H1 (cell line): Measurements from ENCODE around the gene ERG28. TPM values are rescaled to one million over a fixed set of nuclear protein-coding genes. Genes with fewer than 3 reads are reported as not detected.

Experiments
- CTCF ChIA-PET: fragments of 300-600 bp; sonication (Branson Sonifier 250); formaldehyde crosslinking; loops from one replicate; lab custom pipeline; 2021; ENCODE audit not compliant: partially characterized antibody; lab: Charles Lee
- POLR2A ChIA-PET: fragments of 300-600 bp; sonication (Branson Sonifier 250); formaldehyde crosslinking; loops from one replicate; lab custom pipeline; 2021; ENCODE audit warnings: inconsistent platforms; ENCODE audit not compliant: partially characterized antibody; lab: Charles Lee
- DNase-seq, 2 experiments: peaks; one replicate each; pipeline versions ENCODE4 v3.0.0 to v3.0.0-alpha.2; 2010 to 2022; ENCODE audit warnings: low spot score in 2 of 2, low read depth in 1 of 2, mixed read lengths in 1 of 2
- FAIRE-seq: peaks from 2 replicates; lab custom pipeline; 2011; peaks lifted over from hg19 to GRCh38; lab: Jason Lieb, UNC
- H2AFZ ChIP-seq: 2 replicates; pipeline ENCODE4 v1.8.1; 2012; ENCODE audit warnings: low read length, inconsistent platforms
- H2AK5ac ChIP-seq: 2 replicates; pipeline ENCODE4 v1.6.1; 2013; ENCODE audit warnings: low read depth, low read length
- H2BK120ac ChIP-seq: replicated peaks from 2 replicates; pipeline ENCODE3; 2013; ENCODE audit warnings: low read depth, low read length, inconsistent platforms
- H2BK12ac ChIP-seq: 2 replicates; pipeline ENCODE4 v1.6.1; 2013; ENCODE audit warnings: low read depth, low read length
- H2BK15ac ChIP-seq: 2 replicates; pipeline ENCODE4 v1.6.1; 2013; ENCODE audit warnings: low read length
- H2BK20ac ChIP-seq: 2 replicates; pipeline ENCODE4 v1.6.1; 2013; ENCODE audit warnings: low read length
- H2BK5ac ChIP-seq: 2 replicates; pipeline ENCODE4 v1.6.1; 2013; ENCODE audit warnings: low read depth, low read length
- H3K14ac ChIP-seq: 2 replicates; pipeline ENCODE4 v1.6.1; 2013; ENCODE audit warnings: inconsistent platforms; ENCODE audit not compliant: insufficient read length
- H3K18ac ChIP-seq: 2 replicates; pipeline ENCODE4 v1.6.1; 2013; ENCODE audit warnings: low read length; ENCODE audit errors: extremely low read depth
- H3K23ac ChIP-seq: 2 replicates; pipeline ENCODE4 v1.6.1; 2013; ENCODE audit warnings: inconsistent platforms; ENCODE audit not compliant: insufficient read length
- H3K23me2 ChIP-seq: 2 replicates; pipeline ENCODE4 v1.6.1; 2013; ENCODE audit warnings: low read depth, low read length
- H3K27ac ChIP-seq: 2 replicates; pipeline ENCODE4 v1.6.1; 2011; ENCODE audit warnings: low read depth, low read length, inconsistent platforms
- H3K27me3 ChIP-seq, 4 experiments: replicated peaks in 1 of 4; 1 replicate in 1 of 4; 2 replicates in 3 of 4; pipeline versions ENCODE4 v1.6.1 to v1.8.1; 2011 to 2013; ENCODE audit warnings: low read length in 3 of 4, mild to moderate bottlenecking in 3 of 4, inconsistent platforms in 2 of 4, mixed read lengths in 2 of 4, moderate library complexity in 1 of 4; ENCODE audit not compliant: control insufficient read depth in 3 of 4, insufficient read depth in 3 of 4; ENCODE audit errors: extremely low read depth in 1 of 4
- H3K36me3 ChIP-seq, 4 experiments: 2 replicates each; pipeline versions ENCODE4 v1.6.1 to v1.8.1; 2011 to 2013; ENCODE audit warnings: mild to moderate bottlenecking in 4 of 4, low read length in 3 of 4, moderate library complexity in 2 of 4, control low read depth in 1 of 4, inconsistent platforms in 1 of 4; ENCODE audit not compliant: insufficient read depth in 4 of 4, control insufficient read depth in 2 of 4
- H3K4ac ChIP-seq: replicated peaks from 2 replicates; pipeline ENCODE3; 2013; ENCODE audit warnings: low read length, low read depth, mixed read lengths, inconsistent platforms; ENCODE audit not compliant: insufficient read length
- H3K4me1 ChIP-seq, 4 experiments: replicated peaks in 1 of 4; 1 replicate in 1 of 4; 2 replicates in 3 of 4; pipeline versions ENCODE4 v1.6.1 to v1.8.1; 2011 to 2013; ENCODE audit warnings: low read length in 3 of 4, inconsistent platforms in 2 of 4, mixed read lengths in 1 of 4; ENCODE audit not compliant: insufficient read depth in 4 of 4, control insufficient read depth in 3 of 4
- H3K4me2 ChIP-seq, 2 experiments: 2 replicates each; pipeline versions ENCODE4 v1.6.1 to v1.8.1; 2011 to 2013; ENCODE audit warnings: low read depth in 2 of 2, low read length in 2 of 2, control low read depth in 1 of 2, inconsistent platforms in 1 of 2, mild to moderate bottlenecking in 1 of 2; ENCODE audit not compliant: insufficient read depth in 1 of 2
- H3K4me3 ChIP-seq, 4 experiments: fragments of 200-600, 300-600 bp in 1 of 4; sonication (generic), shearing (Covaris generic), sonication (Bioruptor Twin) in 1 of 4; 2 replicates each; pipeline versions ENCODE4 v1.5.1 to v1.8.1; 2011 to 2016; ENCODE audit warnings: low read length in 4 of 4, low read depth in 3 of 4, control low read depth in 2 of 4, inconsistent platforms in 2 of 4, mild to moderate bottlenecking in 2 of 4, mixed read lengths in 1 of 4, moderate library complexity in 1 of 4; ENCODE audit not compliant: insufficient read depth in 2 of 4; ENCODE audit errors: extremely low read depth in 1 of 4
- H3K56ac ChIP-seq: replicated peaks from 2 replicates; pipeline ENCODE3; 2013; ENCODE audit warnings: low read depth, mild to moderate bottlenecking, mixed read lengths, low read length, inconsistent platforms; ENCODE audit not compliant: insufficient read length
- H3K79me1 ChIP-seq: 2 replicates; pipeline ENCODE4 v1.6.1; 2013; ENCODE audit warnings: low read depth, low read length, control low read depth
- H3K79me2 ChIP-seq, 2 experiments: 2 replicates each; pipeline versions ENCODE4 v1.6.1 to v1.8.1; 2012 to 2013; ENCODE audit warnings: low read length in 2 of 2, mild to moderate bottlenecking in 2 of 2, inconsistent platforms in 1 of 2; ENCODE audit not compliant: insufficient read depth in 2 of 2, control insufficient read depth in 1 of 2
- H3K9ac ChIP-seq, 4 experiments: replicated peaks in 1 of 4; 1 replicate in 1 of 4; 2 replicates in 3 of 4; pipeline versions ENCODE4 v1.6.1 to v1.8.1; 2011 to 2013; ENCODE audit warnings: low read depth in 3 of 4, low read length in 3 of 4, control low read depth in 2 of 4, mild to moderate bottlenecking in 2 of 4, moderate library complexity in 2 of 4, inconsistent platforms in 1 of 4; ENCODE audit errors: extremely low read depth in 1 of 4
- H3K9me3 ChIP-seq, 2 experiments: 2 replicates each; pipeline versions ENCODE4 v1.6.1 to v1.8.1; 2012 to 2013; ENCODE audit warnings: mild to moderate bottlenecking in 2 of 2, moderate library complexity in 2 of 2, control low read depth in 1 of 2, inconsistent platforms in 1 of 2, low read depth in 1 of 2, low read length in 1 of 2, mixed read lengths in 1 of 2; ENCODE audit not compliant: insufficient read depth in 2 of 2
- H4K20me1 ChIP-seq, 2 experiments: replicated peaks in 1 of 2; 2 replicates each; pipeline versions ENCODE3 to v1.8.1; 2011 to 2013; ENCODE audit warnings: inconsistent platforms in 2 of 2, low read length in 2 of 2, mild to moderate bottlenecking in 1 of 2; ENCODE audit not compliant: insufficient read depth in 2 of 2, control insufficient read depth in 1 of 2
- H4K5ac ChIP-seq: 2 replicates; pipeline ENCODE4 v1.6.1; 2013; ENCODE audit warnings: low read length, low read depth, mixed read lengths, inconsistent platforms; ENCODE audit not compliant: insufficient read length
- H4K8ac ChIP-seq: 2 replicates; pipeline ENCODE4 v1.8.0; 2013; ENCODE audit warnings: mild to moderate bottlenecking, moderate library complexity, low read length, inconsistent platforms; ENCODE audit not compliant: insufficient read depth; ENCODE audit errors: extremely low read depth
- H4K91ac ChIP-seq: replicated peaks from 2 replicates; pipeline ENCODE3; 2013; ENCODE audit warnings: low read length, mixed read lengths, inconsistent platforms; ENCODE audit not compliant: insufficient read length
- CHD2 ChIP-seq: IDR thresholded peaks from 2 replicates; pipeline ENCODE4 v1.6.1; 2012; ENCODE audit warnings: low read length, improper control_type of control experiment
- EZH2 ChIP-seq: fragments of 200-600 bp; sonication (generic); IDR thresholded peaks from 2 replicates; pipeline ENCODE4 v1.7.1; 2012; ENCODE audit warnings: low read depth, mild to moderate bottlenecking, moderate library complexity, low read length, inconsistent platforms; ENCODE audit not compliant: severe bottlenecking
- WGBS, 2 experiments: shearing (Covaris generic) in 1 of 2; methylation state at CpG; one replicate each; pipeline versions ENCODE4 v1.1.6 to v1.1.7; 2013 to 2015; ENCODE audit warnings: low lambda C conversion rate in 2 of 2, mixed read lengths in 2 of 2, inconsistent platforms in 1 of 2, low coverage in 1 of 2, missing lambda C conversion rate in 1 of 2; ENCODE audit not compliant: insufficient replicate concordance in 2 of 2, insufficient coverage in 1 of 2, insufficient read length in 1 of 2; ENCODE audit errors: extremely low coverage in 1 of 2, missing lambda C conversion rate in 1 of 2; 5-methylcytosine and 5-hydroxymethylcytosine counted together
- polyA plus RNA-seq, 7 experiments: library from polyadenylated mRNA; depleted of rRNA in 3 of 7; stranded (reverse) in 5 of 7; unstranded in 2 of 7; fragments of >200 nt in 5 of 7; fragments of 200-250 nt in 2 of 7; gene quantifications; 1 replicate in 5 of 7; 2 replicates in 1 of 7; 4 replicates in 1 of 7; pipeline versions ENCODE4 v1.2.1 to v1.2.3, GENCODE V29; 2011 to 2013; ENCODE audit warnings: missing spikeins in 2 of 7, mixed read lengths in 2 of 7
- total RNA-seq: library from RNA; stranded (reverse); fragmentation: NEBNext Ultra II Directional; extraction: Animal tissue kit (Norgen Biotek cat#: 25700); gene quantifications from 2 replicates; pipeline ENCODE4 v1.2.1, GENCODE V29; 2021

The ERG28 gene
- total and polyA plus RNA-seq, 2 of the 8 experiments (the other 6 are each of a cell fraction or from before 2014, with no cell fraction given), result 32.6 to 56.7 TPM

- no peak overlapping the region for H3K4me3 ChIP-seq
- H2AFZ ChIP-seq, result no peak overlapping the region
- no peak overlapping the region for H2BK120ac ChIP-seq
- H3K9ac ChIP-seq, result no peak overlapping the region
- no peak overlapping the region for H3K56ac ChIP-seq
- H3K27ac ChIP-seq, result no peak overlapping the region
- H3K9me3 ChIP-seq, result no peaks in the 10 kb centered on the region
- no peaks in the 10 kb centered on the region for H3K27me3 ChIP-seq
- H3K14ac ChIP-seq, result no peak overlapping the region
- FAIRE-seq (no peak), DNase-seq (no peak)
- H3K4me1 ChIP-seq, result no peaks in the 10 kb centered on the region
- no peak overlapping the region for H3K4me2 ChIP-seq
- WGBS, 2 experiments, result 92% methylated on average over 1 of the region's 1 CpG; no CpG with 5 or more reads in 1 of the 2 experiments
- no peak overlapping the region; the same call in 1 of the 2 replicates for H4K8ac ChIP-seq
- H2AK5ac ChIP-seq, result no peak overlapping the region
- H3K79me2 ChIP-seq, result peaks cover 0 to 16% of the 10 kb centered on the region in 2 experiments; a peak in 2 of 4 replicates
- no peak overlapping the region for H2BK15ac ChIP-seq
- POLR2A ChIA-PET, result interaction anchor here (0.8 to 1.0 kb wide), 2 partner anchors 10 to 29 kb away, joined by 4 read pairs; no protein-coding TSS in a partner anchor
- no peak overlapping the region for H2BK20ac ChIP-seq
- no peak overlapping the region for H4K91ac ChIP-seq
- H3K4ac ChIP-seq, result no peak overlapping the region
- H3K23ac ChIP-seq, result no peak overlapping the region
- H4K5ac ChIP-seq, result no peak overlapping the region
- H2BK5ac ChIP-seq, result no peak overlapping the region
- CTCF ChIA-PET, result interaction anchor here (1.0 to 2.0 kb wide), 8 partner anchors 9 to 368 kb away, joined by 3 to 7 read pairs (median 4); no protein-coding TSS in a partner anchor
- no peak overlapping the region for H3K18ac ChIP-seq
- peaks cover 0 to 25% (median 12%) of the 10 kb centered on the region in 4 experiments for H3K36me3 ChIP-seq
- no peaks in the 10 kb centered on the region for H3K79me1 ChIP-seq
- no peaks in the 10 kb centered on the region for H3K23me2 ChIP-seq
- no peak overlapping the region for H2BK12ac ChIP-seq
- H4K20me1 ChIP-seq, result peaks cover 0 to 4% of the 10 kb centered on the region in 2 experiments
- no peak for TF ChIP-seq EZH2
- TF ChIP-seq CHD2, result no peak
Measured at GRCh38 chr14:75672605-75673192, 12.0 kb upstream of the ERG28 start.
